Breast epithelium (tissue), 3 donors: ENCODE data around the gene OSTC.

Experiments used
- POLR2A ChIP-seq: fragments of 450-650 bp; IDR thresholded peaks from one replicate; pipeline ENCODE4 v1.6.1; 2016; ENCODE audit warnings: antibody characterized with exemption, mild to moderate bottlenecking, moderate library complexity
- POLR2AphosphoS5 ChIP-seq, 3 donors: sonication (generic); formaldehyde crosslinking; IDR thresholded peaks; one replicate each; pipeline ENCODE4 v1.6.1; 2017; ENCODE audit warnings: antibody characterized with exemption in 3 of 3

DNA sequence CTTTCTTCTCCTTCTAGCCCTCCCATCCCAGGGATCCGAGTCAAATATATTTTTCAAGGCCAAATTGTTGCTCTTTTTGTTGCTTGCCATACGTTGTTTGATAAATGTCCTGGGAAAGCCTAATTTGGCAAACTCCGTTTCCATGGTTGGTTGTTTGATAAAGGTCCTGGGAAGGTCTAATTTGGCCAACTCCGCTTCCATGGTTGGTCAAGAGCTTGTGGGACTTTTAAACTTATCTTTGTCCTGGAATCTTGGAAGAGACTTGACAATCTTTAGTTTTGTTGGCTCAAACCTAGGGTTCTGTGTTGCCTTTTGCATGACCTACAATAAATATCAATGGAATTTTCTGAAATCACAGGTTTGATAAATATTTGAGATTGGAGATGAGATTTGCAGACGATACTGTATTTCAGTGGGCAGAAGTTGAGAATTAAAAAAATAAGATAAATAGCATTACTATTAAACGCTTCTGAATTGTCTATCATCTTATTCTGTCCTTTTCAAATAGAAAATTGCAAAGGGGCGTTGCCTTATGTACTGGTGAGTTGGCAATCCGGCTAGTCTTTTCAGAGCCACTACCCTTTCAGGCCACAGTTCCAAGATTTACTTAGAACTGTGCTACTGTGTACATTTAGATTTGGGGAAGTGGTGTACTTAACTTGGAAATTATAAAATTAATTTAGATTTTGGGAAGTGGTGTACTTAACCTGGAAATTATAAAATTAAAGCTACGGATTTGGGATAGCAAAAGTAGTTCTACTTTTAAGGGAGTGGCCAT, 804 bp downstream of the OSTC start:
- no peak for TF ChIP-seq POLR2A
- TF ChIP-seq POLR2AphosphoS5 (IDR thresholded peaks at IDR 0.05): no peak
